ENCODE data around the gene CCDC149. TPM values are rescaled to one million over a fixed set of nuclear protein-coding genes. Genes with fewer than 3 reads are reported as not detected.

The CCDC149 gene
- total RNA-seq, 1 donor = 12.3 TPM

GRCh38 chr4:24896977-24897376 is 15.9 kb downstream of the CCDC149 start:
- H3K4me3 ChIP-seq (ENCODE audit: insufficient read depth, low read length) = no peak overlapping the region
- H4K20me1 ChIP-seq (ENCODE audit: insufficient read depth, low read length) = peaks cover 27% of the 10 kb centered on the region
- no peak for DNase-seq (ENCODE audit: insufficient read length, low spot score, missing footprints)
- no peaks in the 10 kb centered on the region for H3K79me2 ChIP-seq (ENCODE audit: insufficient read depth, low read length)
- H3K4me2 ChIP-seq (ENCODE audit: insufficient read depth, low read length) = no peak overlapping the region
- no peaks in the 10 kb centered on the region for H3K9me3 ChIP-seq (ENCODE audit: low read depth, low read length)
- H2AFZ ChIP-seq (ENCODE audit: low read length) = no peak overlapping the region
- H3K27me3 ChIP-seq (ENCODE audit: insufficient read depth, low read length) = no peaks in the 10 kb centered on the region
- TF ChIP-seq, protein P1, sequence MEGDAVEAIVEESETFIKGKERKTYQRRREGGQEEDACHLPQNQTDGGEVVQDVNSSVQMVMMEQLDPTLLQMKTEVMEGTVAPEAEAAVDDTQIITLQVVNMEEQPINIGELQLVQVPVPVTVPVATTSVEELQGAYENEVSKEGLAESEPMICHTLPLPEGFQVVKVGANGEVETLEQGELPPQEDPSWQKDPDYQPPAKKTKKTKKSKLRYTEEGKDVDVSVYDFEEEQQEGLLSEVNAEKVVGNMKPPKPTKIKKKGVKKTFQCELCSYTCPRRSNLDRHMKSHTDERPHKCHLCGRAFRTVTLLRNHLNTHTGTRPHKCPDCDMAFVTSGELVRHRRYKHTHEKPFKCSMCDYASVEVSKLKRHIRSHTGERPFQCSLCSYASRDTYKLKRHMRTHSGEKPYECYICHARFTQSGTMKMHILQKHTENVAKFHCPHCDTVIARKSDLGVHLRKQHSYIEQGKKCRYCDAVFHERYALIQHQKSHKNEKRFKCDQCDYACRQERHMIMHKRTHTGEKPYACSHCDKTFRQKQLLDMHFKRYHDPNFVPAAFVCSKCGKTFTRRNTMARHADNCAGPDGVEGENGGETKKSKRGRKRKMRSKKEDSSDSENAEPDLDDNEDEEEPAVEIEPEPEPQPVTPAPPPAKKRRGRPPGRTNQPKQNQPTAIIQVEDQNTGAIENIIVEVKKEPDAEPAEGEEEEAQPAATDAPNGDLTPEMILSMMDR (IDR thresholded peaks at IDR 0.05; ENCODE audit: extremely low read depth, low read depth, low read length) = no peak
- H3K4me1 ChIP-seq (ENCODE audit: insufficient read depth, low read length) = no peaks in the 10 kb centered on the region
- no peak overlapping the region for H3K27ac ChIP-seq (ENCODE audit: low read depth, low read length)
- no peaks in the 10 kb centered on the region for H3K36me3 ChIP-seq (ENCODE audit: insufficient read depth, low read length)

DNA sequence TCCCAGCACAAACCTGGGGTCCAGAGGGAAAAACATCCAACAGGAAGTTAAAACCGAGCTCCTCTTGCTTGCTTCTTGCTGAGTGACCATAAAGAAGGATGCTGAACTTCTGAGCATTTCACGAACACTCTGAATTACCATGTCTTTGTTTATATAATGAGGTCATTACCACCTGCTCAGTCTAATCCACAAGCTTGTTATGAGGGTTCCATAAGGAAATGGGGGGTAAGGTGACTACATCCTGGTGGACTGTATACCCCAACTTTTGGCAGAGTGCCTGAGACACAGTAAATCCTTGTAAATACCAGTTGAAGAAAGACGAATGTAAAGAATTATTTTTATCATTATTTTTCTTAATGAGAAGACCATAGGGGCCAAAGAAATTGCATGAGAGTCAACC is 16.8 kb downstream of the CCDC149 start:
- no peaks in the 10 kb centered on the region for H3K9me3 ChIP-seq (ENCODE audit: low read depth, low read length)
- H3K36me3 ChIP-seq (ENCODE audit: insufficient read depth, low read length) = no peaks in the 10 kb centered on the region
- TF ChIP-seq, protein P1 (IDR thresholded peaks at IDR 0.05; ENCODE audit: extremely low read depth, low read depth, low read length) = no peak
- peaks cover 27% of the 10 kb centered on the region for H4K20me1 ChIP-seq (ENCODE audit: insufficient read depth, low read length)
- no peak overlapping the region for H2AFZ ChIP-seq (ENCODE audit: low read length)
- DNase-seq (ENCODE audit: insufficient read length, low spot score, missing footprints) = no peak
- H3K4me1 ChIP-seq (ENCODE audit: insufficient read depth, low read length) = no peaks in the 10 kb centered on the region
- no peak overlapping the region for H3K27ac ChIP-seq (ENCODE audit: low read depth, low read length)
- no peaks in the 10 kb centered on the region for H3K27me3 ChIP-seq (ENCODE audit: insufficient read depth, low read length)
- no peaks in the 10 kb centered on the region for H3K79me2 ChIP-seq (ENCODE audit: insufficient read depth, low read length)
- no peak overlapping the region for H3K4me3 ChIP-seq (ENCODE audit: insufficient read depth, low read length)
- H3K4me2 ChIP-seq (ENCODE audit: insufficient read depth, low read length) = no peak overlapping the region

DNA sequence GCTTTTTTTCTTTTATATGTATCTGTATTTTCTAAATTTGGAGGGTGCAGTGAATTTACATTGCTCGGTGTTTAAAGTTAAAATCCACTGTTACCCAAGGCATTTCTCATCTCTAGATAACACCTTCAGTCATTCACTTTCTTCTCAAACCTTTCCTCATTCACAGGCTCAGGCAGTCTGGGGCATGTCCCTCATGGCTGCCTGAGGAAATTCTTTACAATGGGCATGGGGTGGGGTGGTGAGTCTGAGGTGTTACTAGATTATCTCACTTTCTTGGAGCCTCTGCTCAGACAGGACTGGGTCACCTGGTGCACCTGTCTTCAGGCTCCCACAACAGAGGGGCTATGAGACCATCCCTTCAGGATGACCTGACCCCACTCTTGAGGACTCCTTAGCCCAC is 17.4 kb downstream of the CCDC149 start:
- TF ChIP-seq, protein P1 (IDR thresholded peaks at IDR 0.05; ENCODE audit: extremely low read depth, low read depth, low read length) = no peak
- H3K4me3 ChIP-seq (ENCODE audit: insufficient read depth, low read length) = no peak overlapping the region
- no peaks in the 10 kb centered on the region for H3K79me2 ChIP-seq (ENCODE audit: insufficient read depth, low read length)

DNA sequence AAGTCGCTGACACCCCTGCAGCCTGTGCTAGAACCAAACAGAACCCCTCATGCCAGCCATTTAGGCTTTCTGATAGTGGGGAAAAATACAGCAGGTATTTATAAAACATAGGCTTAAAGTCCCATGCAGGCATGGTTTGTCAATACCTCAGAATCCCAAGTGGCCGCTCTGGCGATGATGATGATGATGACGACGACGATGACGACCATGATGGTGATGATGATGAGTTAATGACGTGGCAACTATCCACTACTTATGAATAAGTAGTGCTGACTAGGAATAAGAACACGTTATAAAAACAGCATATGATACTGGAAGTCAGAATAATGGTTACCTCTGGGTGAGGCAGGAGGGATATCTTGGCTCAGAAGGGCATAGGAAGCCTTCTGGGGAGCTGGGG is 18.0 kb downstream of the CCDC149 start:
- peaks cover 21% of the 10 kb centered on the region for H4K20me1 ChIP-seq (ENCODE audit: insufficient read depth, low read length)
- no peaks in the 10 kb centered on the region for H3K79me2 ChIP-seq (ENCODE audit: insufficient read depth, low read length)
- no peak for DNase-seq (ENCODE audit: insufficient read length, low spot score, missing footprints)
- peaks cover 4% of the 10 kb centered on the region for H3K4me1 ChIP-seq (ENCODE audit: insufficient read depth, low read length)
- H3K27ac ChIP-seq (ENCODE audit: low read depth, low read length) = no peak overlapping the region
- TF ChIP-seq, protein P1 (IDR thresholded peaks at IDR 0.05; ENCODE audit: extremely low read depth, low read depth, low read length) = no peak
- no peaks in the 10 kb centered on the region for H3K27me3 ChIP-seq (ENCODE audit: insufficient read depth, low read length)
- H3K4me3 ChIP-seq (ENCODE audit: insufficient read depth, low read length) = no peak overlapping the region
- no peaks in the 10 kb centered on the region for H3K9me3 ChIP-seq (ENCODE audit: low read depth, low read length)
- H2AFZ ChIP-seq (ENCODE audit: low read length) = no peak overlapping the region
- H3K36me3 ChIP-seq (ENCODE audit: insufficient read depth, low read length) = no peaks in the 10 kb centered on the region
- no peak overlapping the region for H3K4me2 ChIP-seq (ENCODE audit: insufficient read depth, low read length)

More for the DNA sequence above, 17.4 kb downstream of the CCDC149 start:
- Histone ChIP-seq H3K4me1 (ENCODE audit: insufficient read depth, low read length) (no peaks in the 10 kb centered on the region), H3K4me2 (ENCODE audit: insufficient read depth, low read length) (no peak overlapping the region), H3K36me3 (ENCODE audit: insufficient read depth, low read length) (no peaks in the 10 kb centered on the region), H4K20me1 (ENCODE audit: insufficient read depth, low read length) (peaks cover 27% of the 10 kb centered on the region), H3K27ac (ENCODE audit: low read depth, low read length) (no peak overlapping the region), H2AFZ (ENCODE audit: low read length) (no peak overlapping the region), H3K9me3 (ENCODE audit: low read depth, low read length) (no peaks in the 10 kb centered on the region), H3K27me3 (ENCODE audit: insufficient read depth, low read length) (no peaks in the 10 kb centered on the region)
- no peak for DNase-seq (ENCODE audit: insufficient read length, low spot score, missing footprints)

Data from osteoblast (primary cell).